Fibroblast of villous mesenchyme (primary cell): Measurements from ENCODE around the gene KIR2DL3. TPM values are rescaled to one million over a fixed set of nuclear protein-coding genes. Genes with fewer than 3 reads are reported as not detected.
"Not testable (repeated sequence)": the region's sequence is repeated elsewhere in the genome, so short reads cannot be mapped to it uniquely, and the experiment has no call there.

Source experiments
- DNase-seq: peaks from one replicate; pipeline ENCODE4 v3.0.0-alpha.2; 2010; ENCODE audit warnings: low read depth
- H3K4me3 ChIP-seq: 2 replicates; pipeline ENCODE4 v1.5.1; 2011; ENCODE audit warnings: low read depth, mild to moderate bottlenecking, low read length
- CTCF ChIP-seq: IDR thresholded peaks from 2 replicates; pipeline ENCODE4 v1.5.1; 2012; ENCODE audit warnings: low read depth, mild to moderate bottlenecking, low read length; ENCODE audit not compliant: insufficient read depth
- total RNA-seq: library from RNA; depleted of rRNA; stranded (reverse); fragments of >200 nt; gene quantifications from 2 replicates; pipeline ENCODE4 v1.2.3, GENCODE V29; 2012

Gene KIR2DL3
- total RNA-seq, 1 donor, result not detected

DNA sequence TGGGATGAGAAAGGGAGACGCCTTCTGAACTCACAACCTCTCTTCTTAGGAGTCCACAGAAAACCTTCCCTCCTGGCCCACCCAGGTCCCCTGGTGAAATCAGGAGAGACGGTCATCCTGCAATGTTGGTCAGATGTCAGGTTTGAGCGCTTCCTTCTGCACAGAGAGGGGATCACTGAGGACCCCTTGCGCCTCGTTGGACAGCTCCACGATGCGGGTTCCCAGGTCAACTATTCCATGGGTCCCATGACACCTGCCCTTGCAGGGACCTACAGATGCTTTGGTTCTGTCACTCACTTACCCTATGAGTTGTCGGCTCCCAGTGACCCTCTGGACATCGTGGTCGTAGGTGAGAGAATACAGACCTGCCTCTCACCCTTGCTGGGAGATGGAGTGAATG is 10.8 kb upstream of the KIR2DL3 start:
- TF ChIP-seq CTCF, result no peak
- H3K4me3 ChIP-seq, result no peak overlapping the region
- no peak for DNase-seq

- TF ChIP-seq CTCF, result no peak
- no peak for DNase-seq
- H3K4me3 ChIP-seq, result no peak overlapping the region
Measured at GRCh38 chr19:54728167-54728566, 10.1 kb upstream of the KIR2DL3 start.

- no peak overlapping the region for H3K4me3 ChIP-seq
- no peak for TF ChIP-seq CTCF
- no peak for DNase-seq
Measured at GRCh38 chr19:54729416-54730188, 8.7 kb upstream of the KIR2DL3 start.

DNA sequence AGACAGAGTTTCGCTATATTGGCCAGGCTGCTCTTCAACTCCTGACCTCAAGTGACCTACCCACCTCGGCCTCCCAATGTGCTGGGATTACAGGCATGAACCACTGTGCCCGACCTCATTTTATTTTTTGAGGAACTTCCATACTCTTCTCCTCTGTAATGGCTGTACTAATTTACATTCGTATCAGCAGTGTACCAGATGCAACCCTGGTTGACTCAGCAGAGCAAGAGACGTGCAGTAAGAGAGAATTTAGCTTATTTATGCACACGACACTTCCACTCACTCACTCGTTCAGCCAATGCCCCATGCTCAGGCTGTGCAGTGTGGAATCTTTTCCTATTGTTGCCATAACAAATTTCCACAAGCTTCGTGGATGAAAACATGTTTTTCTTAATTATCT is 7.1 kb upstream of the KIR2DL3 start:
- TF ChIP-seq CTCF, result no peak

DNA sequence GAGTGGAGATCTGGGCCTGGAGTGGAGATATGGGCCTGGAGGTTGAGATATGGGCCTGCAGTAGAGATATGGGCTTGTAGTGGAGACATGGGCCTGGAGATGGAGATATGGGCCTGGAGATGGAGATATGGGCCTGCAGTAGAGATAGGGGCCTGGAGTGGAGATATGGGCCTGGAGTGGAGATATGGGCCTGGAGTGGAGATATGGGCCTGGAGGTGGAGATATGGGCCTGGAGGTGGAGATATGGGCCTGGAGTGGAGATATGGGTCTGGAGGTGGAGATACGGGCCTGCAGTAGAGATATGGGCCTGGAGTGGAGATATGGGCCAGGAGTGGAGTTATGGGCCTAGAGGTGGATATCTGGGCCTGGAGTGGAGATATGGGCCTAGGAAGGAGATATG is 402 bp downstream of the KIR2DL3 start:
- no peak for DNase-seq
- no peak overlapping the region for H3K4me3 ChIP-seq
- TF ChIP-seq CTCF, result no peak

More for the DNA sequence above, 7.1 kb upstream of the KIR2DL3 start:
- no peak overlapping the region for H3K4me3 ChIP-seq
- DNase-seq, result no peak

DNA sequence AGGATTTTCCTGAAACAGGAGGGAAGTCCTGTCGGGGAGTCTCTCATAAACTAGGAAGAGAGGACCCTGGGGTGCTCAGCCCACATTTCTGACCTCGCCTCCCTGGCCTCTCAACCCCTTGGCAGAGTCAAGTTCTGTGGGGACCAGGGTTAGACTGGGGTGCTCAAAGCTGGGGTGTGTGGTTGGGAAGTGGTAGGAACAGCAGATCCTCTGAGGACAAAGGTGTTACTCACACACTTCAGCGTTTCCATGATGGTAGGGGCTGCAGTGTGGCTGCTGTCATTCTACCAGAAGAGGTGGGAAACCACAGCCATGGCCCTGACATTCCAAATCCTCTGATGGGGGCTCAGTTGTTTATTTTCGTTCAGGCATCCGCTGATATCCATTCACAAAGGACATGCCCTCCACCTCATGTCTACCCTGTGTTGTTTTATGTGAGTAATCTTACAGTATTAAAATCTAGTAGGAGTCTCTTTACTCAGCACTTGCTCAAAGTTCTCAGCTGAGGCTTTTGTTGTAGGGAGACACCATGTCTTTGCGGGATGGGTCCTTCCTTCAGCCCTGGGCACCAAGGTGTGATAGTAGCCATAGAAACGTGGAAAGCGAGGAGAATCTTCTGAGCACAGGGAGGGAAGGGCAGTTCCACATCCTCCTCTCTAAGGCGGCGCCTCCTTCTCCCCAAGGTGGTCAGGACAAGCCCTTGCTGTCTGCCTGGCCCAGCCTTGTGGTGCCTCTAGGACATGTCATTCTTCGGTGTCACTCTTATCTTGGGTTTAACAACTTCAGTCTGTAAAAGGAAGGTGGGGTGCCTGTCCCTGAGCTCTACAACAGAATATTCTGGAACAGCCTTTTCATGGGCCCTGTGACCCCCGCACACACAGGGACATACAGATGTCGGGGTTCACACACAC is 1.5 kb downstream of the KIR2DL3 start:
- no peak for DNase-seq
- TF ChIP-seq CTCF, result no peak
- H3K4me3 ChIP-seq, result no peak overlapping the region

GRCh38 chr19:54741950-54742349 is 3.6 kb downstream of the KIR2DL3 start:
- DNase-seq, H3K4me3 ChIP-seq: not testable (repeated sequence)

DNA sequence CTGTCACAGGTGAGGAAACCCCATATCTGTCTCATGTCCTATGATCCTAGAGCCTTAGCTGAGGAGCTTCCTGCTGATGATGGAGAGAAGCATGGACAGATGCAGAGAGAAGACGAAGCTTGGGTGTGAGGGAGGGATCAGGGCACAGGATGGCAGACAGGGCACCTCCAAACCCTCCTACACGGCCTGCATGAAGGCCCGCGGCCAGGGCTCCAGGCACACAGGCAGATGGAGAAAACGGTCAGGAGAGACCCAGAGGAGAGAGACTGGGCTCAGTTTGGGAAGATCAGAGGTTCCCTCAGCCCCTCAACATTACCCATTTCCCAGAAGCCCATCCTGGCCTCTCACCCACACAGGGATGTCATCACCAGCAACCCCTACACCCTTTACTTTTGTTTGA is 5.8 kb downstream of the KIR2DL3 start:
- not testable (repeated sequence) for H3K4me3 ChIP-seq, DNase-seq

- H3K4me3 ChIP-seq, DNase-seq: not testable (repeated sequence)
Measured at GRCh38 chr19:54747614-54748322, 9.5 kb downstream of the KIR2DL3 start.

- not testable (repeated sequence) for DNase-seq, H3K4me3 ChIP-seq
Measured at GRCh38 chr19:54750276-54750675, 12.0 kb downstream of the KIR2DL3 start.
